NT2/D1 (cell line): Measurements from ENCODE around the gene MPHOSPH8.

ENCODE experiments used
- SUZ12 ChIP-seq: IDR thresholded peaks from 2 replicates; pipeline ENCODE4 v1.6.1; 2011; ENCODE audit not compliant: insufficient read length, insufficient read depth; ENCODE audit errors: extremely low read depth
- YY1 ChIP-seq: IDR thresholded peaks from 2 replicates; pipeline ENCODE4 v1.6.1; 2011; ENCODE audit not compliant: insufficient read length, insufficient read depth
- ZNF274 ChIP-seq: IDR thresholded peaks from 2 replicates; pipeline ENCODE4 v1.6.1; 2011; ENCODE audit warnings: mild to moderate bottlenecking, low read depth, low read length

DNA sequence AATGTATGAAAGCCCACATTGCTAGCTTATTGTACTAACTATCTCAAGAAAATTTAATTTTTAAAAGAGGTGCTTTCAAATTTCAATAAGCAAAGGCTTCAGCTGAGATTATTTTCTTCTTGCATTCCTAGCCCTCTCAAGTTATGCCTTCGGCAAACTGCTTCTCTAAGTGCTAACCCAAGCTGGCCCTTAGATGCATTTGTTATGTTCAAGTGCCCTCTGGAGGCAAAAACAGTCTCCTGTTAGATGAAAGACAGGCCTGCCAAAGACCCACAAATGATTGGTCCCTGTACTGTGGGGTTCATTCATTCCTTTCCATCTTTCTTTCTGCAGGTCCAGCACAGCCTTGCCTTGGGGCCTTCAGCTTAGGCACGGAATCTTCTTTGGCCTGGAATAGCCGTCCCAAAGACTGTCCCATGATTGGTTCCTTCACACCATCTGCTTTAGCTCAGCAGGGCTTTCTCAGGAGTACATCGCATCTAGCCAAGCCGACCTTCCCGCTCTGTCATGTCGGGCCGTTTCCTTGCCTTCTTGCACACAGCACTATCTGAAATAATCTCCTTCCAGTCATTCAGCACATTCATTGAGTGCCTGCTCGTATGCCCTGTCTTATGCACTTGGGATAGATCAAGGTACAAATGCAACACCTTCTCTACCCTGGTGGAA is 45.7 kb upstream of the MPHOSPH8 start:
- TF ChIP-seq ZNF274 (no peak), SUZ12 (no peak), YY1 (no peak)
